Activated CD8-positive, alpha-beta T cell treated with anti-CD3 and anti-CD28 coated beads for 36 hours (primary cell): Measurements from ENCODE around the gene UBASH3A. TPM values are rescaled to one million over a fixed set of nuclear protein-coding genes. Genes with fewer than 3 reads are reported as not detected.

Experiments used
- ATAC-seq: fragments of 200-7000 bp; cut with Tn5 transposase; one replicate; pipeline ENCODE4 v1.10.0; 2021; ENCODE audit warnings: mild to moderate bottlenecking, moderate library complexity
- CTCF ChIA-PET: fragments of 350-600 bp; sonication (Branson Sonifier 250); formaldehyde crosslinking; loops from one replicate; lab custom pipeline; 2021; ENCODE audit warnings: antibody characterized with exemption; lab: Charles Lee
- POLR2A ChIA-PET: fragments of 350-600 bp; sonication (Branson Sonifier 250); formaldehyde crosslinking; loops from one replicate; lab custom pipeline; 2021; ENCODE audit warnings: antibody characterized with exemption; lab: Charles Lee
- DNase-seq: peaks from one replicate; pipeline ENCODE4 v3.0.0-alpha.2; 2020
- H3K27ac Mint-ChIP-seq: one replicate; pipeline ENCODE4 v1.8.0; 2021; ENCODE audit warnings: mild to moderate bottlenecking, mixed read lengths
- H3K27me3 Mint-ChIP-seq: one replicate; pipeline ENCODE4 v1.8.0; 2021; ENCODE audit warnings: mixed read lengths
- H3K36me3 Mint-ChIP-seq: one replicate; pipeline ENCODE4 v1.8.0; 2021; ENCODE audit warnings: low read depth, mixed read lengths
- H3K4me1 Mint-ChIP-seq: one replicate; pipeline ENCODE4 v1.8.0; 2021; ENCODE audit warnings: low read depth, mixed read lengths
- H3K4me3 Mint-ChIP-seq: one replicate; pipeline ENCODE4 v1.8.0; 2021; ENCODE audit warnings: mild to moderate bottlenecking, moderate library complexity, mixed read lengths
- H3K9me3 Mint-ChIP-seq: one replicate; pipeline ENCODE4 v1.8.0; 2021; ENCODE audit warnings: mixed read lengths
- intact Hi-C: fragments of 100-400 bp; cut with micrococcal nuclease; formaldehyde crosslinking; loops from one replicate; pipeline ENCODE4 v1.10.0; 2022
- total RNA-seq, 2 experiments: library from RNA; stranded (reverse); gene quantifications; one replicate each; pipeline ENCODE4 v1.2.3, GENCODE V29; 2021
- TF ChIP-seq, protein P1 (sequence below): fragments of 200-600 bp; IDR thresholded peaks from one replicate; pipeline ENCODE4 v1.8.0; 2022; ENCODE audit warnings: antibody characterized with exemption, mild to moderate bottlenecking

UBASH3A gene
- total RNA-seq, 2 experiments from 2014 or later, result 48.7 to 52.9 TPM

DNA sequence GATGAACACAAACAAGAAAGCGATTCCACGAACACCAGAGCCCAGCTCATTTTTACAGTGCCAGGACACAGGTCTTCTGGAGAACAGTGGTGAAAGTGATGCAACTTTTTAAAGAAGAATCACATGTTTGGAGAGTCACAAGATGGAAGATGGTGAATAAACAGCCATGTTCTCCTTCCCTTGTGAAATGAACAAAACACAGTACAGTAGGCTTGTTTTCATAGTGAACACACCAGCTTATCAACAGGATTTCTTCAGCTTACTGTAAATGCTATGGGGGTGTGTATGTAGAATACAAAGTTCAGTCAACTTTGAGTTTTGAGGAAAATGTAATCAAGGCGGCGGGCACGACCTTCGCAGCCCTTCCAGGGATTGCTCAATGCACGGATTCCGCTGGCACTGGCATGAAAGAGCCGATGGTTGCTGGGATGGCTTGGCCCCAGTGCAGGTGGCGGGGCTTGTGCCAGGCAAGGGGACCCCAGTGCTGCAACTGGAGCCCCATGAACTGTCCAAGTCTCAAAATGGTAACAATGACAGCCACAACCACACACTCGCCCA, 17.6 kb upstream of the UBASH3A start:
- Mint-ChIP-seq H3K4me1 (peaks cover 56% of the 10 kb centered on the region), H3K4me3 (no peak overlapping the region), H3K36me3 (peaks cover 95% of the 10 kb centered on the region), H3K27ac (no peak overlapping the region), H3K9me3 (peaks cover 6% of the 10 kb centered on the region), H3K27me3 (no peaks in the 10 kb centered on the region)
- no peak for DNase-seq
- intact Hi-C loops, result no loop called here
- ChIA-PET POLR2A (interaction anchor here (1.3 kb wide), 1 partner anchor 19 kb away, joined by 5 read pairs; no protein-coding TSS in a partner anchor), CTCF (no interaction called here)
- TF ChIP-seq, protein P1, sequence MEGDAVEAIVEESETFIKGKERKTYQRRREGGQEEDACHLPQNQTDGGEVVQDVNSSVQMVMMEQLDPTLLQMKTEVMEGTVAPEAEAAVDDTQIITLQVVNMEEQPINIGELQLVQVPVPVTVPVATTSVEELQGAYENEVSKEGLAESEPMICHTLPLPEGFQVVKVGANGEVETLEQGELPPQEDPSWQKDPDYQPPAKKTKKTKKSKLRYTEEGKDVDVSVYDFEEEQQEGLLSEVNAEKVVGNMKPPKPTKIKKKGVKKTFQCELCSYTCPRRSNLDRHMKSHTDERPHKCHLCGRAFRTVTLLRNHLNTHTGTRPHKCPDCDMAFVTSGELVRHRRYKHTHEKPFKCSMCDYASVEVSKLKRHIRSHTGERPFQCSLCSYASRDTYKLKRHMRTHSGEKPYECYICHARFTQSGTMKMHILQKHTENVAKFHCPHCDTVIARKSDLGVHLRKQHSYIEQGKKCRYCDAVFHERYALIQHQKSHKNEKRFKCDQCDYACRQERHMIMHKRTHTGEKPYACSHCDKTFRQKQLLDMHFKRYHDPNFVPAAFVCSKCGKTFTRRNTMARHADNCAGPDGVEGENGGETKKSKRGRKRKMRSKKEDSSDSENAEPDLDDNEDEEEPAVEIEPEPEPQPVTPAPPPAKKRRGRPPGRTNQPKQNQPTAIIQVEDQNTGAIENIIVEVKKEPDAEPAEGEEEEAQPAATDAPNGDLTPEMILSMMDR, result no peak
- ATAC-seq, result no peak

DNA sequence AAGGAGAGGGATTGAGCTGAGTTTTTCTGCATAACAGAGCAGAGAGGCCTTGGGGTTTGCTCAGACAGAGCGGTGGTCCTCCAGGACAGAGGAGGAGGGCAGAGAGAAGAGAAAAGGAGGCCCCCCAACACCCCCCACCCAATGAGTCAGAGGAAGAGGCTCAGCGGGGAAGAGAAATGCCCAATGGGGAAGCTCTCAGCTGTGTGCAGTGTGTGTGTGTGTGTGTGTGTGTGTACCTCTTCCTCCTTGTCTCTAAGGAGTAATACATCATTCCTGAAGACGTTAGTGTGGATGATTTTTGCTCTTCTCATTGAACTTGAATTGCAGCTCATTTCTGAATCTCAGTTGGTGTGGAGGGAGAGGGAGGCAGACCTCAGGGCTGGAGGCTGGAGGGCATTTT, 16.5 kb upstream of the UBASH3A start:
- POLR2A ChIA-PET, result interaction anchor here (1.0 to 2.8 kb wide), 2 partner anchors 10 to 12 kb away, joined by 5 to 8 read pairs; no protein-coding TSS in a partner anchor
- Mint-ChIP-seq H3K4me3 (no peak overlapping the region), H3K36me3 (peaks cover 95% of the 10 kb centered on the region), H3K4me1 (peaks cover 64% of the 10 kb centered on the region), H3K9me3 (peaks cover 6% of the 10 kb centered on the region), H3K27me3 (no peaks in the 10 kb centered on the region), H3K27ac (no peak overlapping the region)
- CTCF ChIA-PET, result no interaction called here
- TF ChIP-seq, protein P1, result no peak
- ATAC-seq, result no peak
- intact Hi-C loops, result no loop called here
- no peak for DNase-seq

DNA sequence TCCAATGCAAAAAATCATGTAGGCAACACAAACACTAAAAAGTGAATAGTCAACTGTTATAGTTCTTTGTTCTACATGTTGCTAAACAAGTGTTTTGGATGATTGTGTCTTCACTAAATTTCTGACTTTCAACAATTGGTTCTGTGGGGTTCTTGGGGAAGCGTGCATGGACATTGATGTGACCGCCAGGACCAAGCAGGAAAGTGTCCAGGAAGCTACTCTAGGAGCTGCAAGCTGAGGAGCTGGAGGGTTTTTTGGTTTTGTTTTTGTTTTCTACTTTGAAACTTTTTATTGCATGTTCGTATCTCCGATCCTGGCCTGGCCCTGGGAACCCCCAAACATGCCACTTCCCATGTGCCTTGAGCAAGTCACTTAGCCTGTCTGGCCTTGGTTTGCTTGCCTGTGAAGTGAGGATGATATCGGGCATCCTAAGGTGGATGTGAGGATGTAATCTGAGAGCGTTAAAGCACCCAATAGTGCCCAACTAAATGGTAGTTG, 15.8 kb upstream of the UBASH3A start:
- H3K4me3 Mint-ChIP-seq, result no peak overlapping the region
- H3K4me1 Mint-ChIP-seq, result peaks cover 71% of the 10 kb centered on the region
- no peak for ATAC-seq
- no peak overlapping the region for H3K27ac Mint-ChIP-seq
- CTCF ChIA-PET, result interaction anchor here (1.2 kb wide), 1 partner anchor 11 kb away, joined by 3 read pairs; no protein-coding TSS in a partner anchor
- no peak for DNase-seq
- POLR2A ChIA-PET, result interaction anchor here (1.1 to 2.8 kb wide), 3 partner anchors 11 to 38 kb away, joined by 3 to 8 read pairs (median 3); no protein-coding TSS in a partner anchor
- intact Hi-C loops, result no loop called here
- no peaks in the 10 kb centered on the region for H3K9me3 Mint-ChIP-seq
- TF ChIP-seq, protein P1, result no peak
- H3K27me3 Mint-ChIP-seq, result no peaks in the 10 kb centered on the region
- H3K36me3 Mint-ChIP-seq, result peaks cover 95% of the 10 kb centered on the region

DNA sequence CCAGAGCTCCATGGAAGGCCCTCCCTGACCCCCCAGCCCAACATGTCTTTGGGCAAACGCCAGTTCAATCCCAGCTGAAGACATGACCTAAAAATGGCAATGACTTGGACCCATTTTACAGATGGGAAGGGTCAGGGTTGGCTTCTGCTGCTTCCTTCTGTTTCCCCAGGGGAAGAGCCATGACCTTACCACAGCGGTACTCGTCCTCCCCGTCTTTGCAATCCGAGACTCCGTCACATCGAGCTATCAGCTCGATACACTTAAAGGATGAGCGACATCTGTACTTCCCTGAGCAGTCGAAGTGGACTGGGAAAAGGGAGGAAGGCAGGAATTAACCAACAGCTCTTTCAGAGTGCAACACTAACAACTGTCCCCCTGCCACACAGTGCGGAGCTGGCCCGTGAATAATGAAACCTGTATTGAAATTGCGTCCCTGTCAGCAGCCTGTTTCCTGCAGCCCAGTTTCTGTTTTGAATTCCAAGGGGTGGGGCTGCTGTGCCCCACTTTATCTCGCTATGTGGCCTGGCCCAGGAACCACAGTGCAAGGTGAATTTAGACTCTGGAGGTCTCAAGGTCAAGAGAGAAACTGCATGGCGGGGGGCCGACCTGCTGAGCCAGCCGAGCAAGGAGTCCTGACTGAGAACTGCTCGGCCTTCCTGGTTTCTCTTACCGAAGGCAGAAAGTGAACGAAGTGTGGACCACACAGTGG, 14.8 kb upstream of the UBASH3A start:
- Mint-ChIP-seq H3K4me1 (peaks cover 80% of the 10 kb centered on the region), H3K36me3 (peaks cover 90% of the 10 kb centered on the region), H3K4me3 (no peak overlapping the region), H3K9me3 (no peaks in the 10 kb centered on the region), H3K27ac (no peak overlapping the region), H3K27me3 (no peaks in the 10 kb centered on the region)
- intact Hi-C loops, result no loop called here
- ChIA-PET CTCF (interaction anchor here (0.8 to 1.2 kb wide), 3 partner anchors 10 to 62 kb away, joined by 3 to 5 read pairs (median 3); no protein-coding TSS in a partner anchor), POLR2A (interaction anchor here (0.9 to 2.8 kb wide), 4 partner anchors 10 to 37 kb away, joined by 3 to 8 read pairs (median 4); no protein-coding TSS in a partner anchor)
- TF ChIP-seq, protein P1, result no peak
- no peak for DNase-seq
- ATAC-seq, result no peak
